ENCODE data around the gene SEC24A. TPM values are rescaled to one million over a fixed set of nuclear protein-coding genes. Genes with fewer than 3 reads are reported as not detected.

Gene SEC24A
- total and polyA plus RNA-seq, 2 donors (not counting 3 experiments of a cell fraction or from before 2014, with no cell fraction given), result 19.8 to 30.0 TPM

- ChIA-PET POLR2A (no interaction called here), CTCF (no interaction called here)
- dilution Hi-C loops (cut with MboI; ENCODE audit: extremely low pct_ligation_motif_present, low sequenced_read_pairs) (no loop called here), intact Hi-C loops (cut with micrococcal nuclease) (no loop called here)
- TF ChIP-seq MYC (IDR thresholded peaks at IDR 0.05; ENCODE audit: low read depth, low read length), result no peak
- no peak for TF ChIP-seq POLR2A (IDR thresholded peaks at IDR 0.05; ENCODE audit: low read depth, low read length)
- no peak for TF ChIP-seq CTCF (IDR thresholded peaks at IDR 0.05; ENCODE audit: extremely low read depth in 1 of 2, insufficient read depth in 1 of 2, low read depth in 1 of 2, low read length in 2 of 2)
- no peak for TF ChIP-seq GATA2 (IDR thresholded peaks at IDR 0.05; ENCODE audit: insufficient read depth, insufficient read length, low read depth, low read length)
- no peak for TF ChIP-seq POLR2AphosphoS5 (IDR thresholded peaks at IDR 0.05; ENCODE audit: insufficient read depth, low read depth, low read length)
- TF ChIP-seq MAX (IDR thresholded peaks at IDR 0.05; ENCODE audit: insufficient read depth, insufficient read length), result no peak
- H3K79me2 ChIP-seq (ENCODE audit: control insufficient read depth, insufficient read depth, low read length), result peaks cover 15% of the 10 kb centered on the region
- no peak overlapping the region for H3K9ac ChIP-seq (replicated peaks; ENCODE audit: extremely low read depth, insufficient read depth, low read length)
- H3K27ac ChIP-seq (ENCODE audit: insufficient read depth, low read depth, low read length), result no peak overlapping the region
- H2AFZ ChIP-seq (ENCODE audit: low read depth, low read length), result no peak overlapping the region
- H4K20me1 ChIP-seq (replicated peaks; ENCODE audit: control insufficient read depth, extremely low read depth, insufficient read depth, low read length), result no peaks in the 10 kb centered on the region
- no peaks in the 10 kb centered on the region for H3K27me3 ChIP-seq (ENCODE audit: control insufficient read depth in 2 of 2, insufficient read depth in 2 of 2, low read length in 2 of 2)
- peaks cover under 1% of the 10 kb centered on the region for H3K4me1 ChIP-seq (ENCODE audit: control insufficient read depth, extremely low read depth, insufficient read depth, low read length)
- DNase-seq (ENCODE audit: low read depth, low spot score) (peak; percentile 40), FAIRE-seq (peak; percentile 12)
- no TSS peak for BruUV-seq (replicated peaks)
- no peaks in the 10 kb centered on the region for H3K36me3 ChIP-seq (ENCODE audit: control insufficient read depth in 2 of 2, extremely low read depth in 1 of 2, insufficient read depth in 2 of 2, low read length in 2 of 2)
- no peak overlapping the region for H3K4me2 ChIP-seq (ENCODE audit: insufficient read depth, low read length)
- H3K9me1 ChIP-seq (replicated peaks; ENCODE audit: control insufficient read depth, extremely low read depth, insufficient read depth, low read length), result no peaks in the 10 kb centered on the region
- H3K4me3 ChIP-seq (replicated peaks in 1 of 3; ENCODE audit: insufficient read depth in 1 of 3, low read depth in 1 of 3, low read length in 3 of 3), result no peak overlapping the region
- no peaks in the 10 kb centered on the region for H3K9me3 ChIP-seq (replicated peaks; ENCODE audit: control insufficient read depth, insufficient read depth, low read length)
Observed at GRCh38 chr5:134626369-134627014, 22.1 kb upstream of the SEC24A start.

Measured in endothelial cell of umbilical vein (primary cell).